Mesenchymal stem cell (in vitro differentiated cells and primary cell): ENCODE measurements around the gene PRLH.

Experiments
- DNase-seq: peaks from one replicate; pipeline ENCODE4 v3.0.0-alpha.2; 2013
- H2AFZ ChIP-seq: one replicate; pipeline ENCODE4 v1.6.1; 2013; ENCODE audit warnings: low read depth, mild to moderate bottlenecking, control low read depth, inconsistent platforms, low read length, moderate library complexity
- H2AK5ac ChIP-seq: 2 replicates; pipeline ENCODE4 v1.6.1; 2013; ENCODE audit warnings: low read length, moderate library complexity, mild to moderate bottlenecking, inconsistent platforms; ENCODE audit not compliant: severe bottlenecking
- H2BK120ac ChIP-seq: one replicate; pipeline ENCODE4 v1.6.1; 2013; ENCODE audit warnings: low read depth, mild to moderate bottlenecking, inconsistent platforms, low read length, moderate library complexity
- H2BK12ac ChIP-seq, 2 experiments: one replicate each; pipeline ENCODE4 v1.6.1; 2013; ENCODE audit warnings: inconsistent platforms in 2 of 2, low read length in 2 of 2, mild to moderate bottlenecking in 2 of 2, moderate library complexity in 2 of 2, control low read depth in 1 of 2
- H2BK15ac ChIP-seq: one replicate; pipeline ENCODE4 v1.6.1; 2013; ENCODE audit warnings: mild to moderate bottlenecking, low read depth, inconsistent platforms; ENCODE audit not compliant: poor library complexity, severe bottlenecking
- H2BK5ac ChIP-seq: 2 replicates; pipeline ENCODE4 v1.6.1; 2013; ENCODE audit warnings: low read depth, mild to moderate bottlenecking, low read length, control low read depth, inconsistent platforms; ENCODE audit not compliant: poor library complexity, severe bottlenecking
- H3K14ac ChIP-seq, 2 experiments: one replicate each; pipeline ENCODE4 v1.6.1; 2013; ENCODE audit warnings: inconsistent platforms in 2 of 2, low read length in 2 of 2, control low read depth in 1 of 2, mild to moderate bottlenecking in 1 of 2, moderate library complexity in 1 of 2
- H3K18ac ChIP-seq, 2 experiments: one replicate each; pipeline ENCODE4 v1.6.1; 2013; ENCODE audit warnings: inconsistent platforms in 2 of 2, low read length in 2 of 2, control low read depth in 1 of 2, low read depth in 1 of 2, mild to moderate bottlenecking in 1 of 2
- H3K23ac ChIP-seq, 2 experiments: one replicate each; pipeline ENCODE4 v1.6.1; 2013; ENCODE audit warnings: inconsistent platforms in 2 of 2, low read length in 2 of 2, mild to moderate bottlenecking in 2 of 2, moderate library complexity in 2 of 2, control low read depth in 1 of 2
- H3K27ac ChIP-seq: 2 replicates; pipeline ENCODE4 v1.5.1; 2013; ENCODE audit warnings: mild to moderate bottlenecking, moderate library complexity, low read length, control low read depth, inconsistent platforms; ENCODE audit not compliant: poor library complexity, severe bottlenecking
- H3K27me3 ChIP-seq, 2 experiments: 2 replicates each; pipeline versions ENCODE4 v1.6.1 to v1.7.0; 2013; ENCODE audit warnings: low read length in 2 of 2, mild to moderate bottlenecking in 2 of 2, moderate library complexity in 2 of 2, control low read depth in 1 of 2, inconsistent platforms in 1 of 2; ENCODE audit not compliant: control insufficient read depth in 1 of 2, insufficient read depth in 1 of 2
- H3K36me3 ChIP-seq, 2 experiments: 2 replicates each; pipeline versions ENCODE4 v1.6.1 to v1.7.0; 2013; ENCODE audit warnings: low read length in 2 of 2, control low read depth in 1 of 2, inconsistent platforms in 1 of 2, low read depth in 1 of 2, mild to moderate bottlenecking in 1 of 2; ENCODE audit not compliant: insufficient read depth in 2 of 2, control insufficient read depth in 1 of 2
- H3K4ac ChIP-seq, 2 experiments: one replicate each; pipeline ENCODE4 v1.6.1; 2013; ENCODE audit warnings: inconsistent platforms in 2 of 2, low read length in 2 of 2, mild to moderate bottlenecking in 2 of 2, moderate library complexity in 2 of 2, control low read depth in 1 of 2, low read depth in 1 of 2
- H3K4me1 ChIP-seq: 2 replicates; pipeline ENCODE4 v1.6.1; 2013; ENCODE audit warnings: low read depth, low read length, control low read depth; ENCODE audit not compliant: control insufficient read depth, insufficient read depth
- H3K4me2 ChIP-seq: 2 replicates; pipeline ENCODE4 v1.6.1; 2013; ENCODE audit warnings: low read length, mild to moderate bottlenecking, inconsistent platforms; ENCODE audit not compliant: poor library complexity, severe bottlenecking
- H3K4me3 ChIP-seq, 2 experiments: 2 replicates each; pipeline versions ENCODE4 v1.5.1 to v1.7.0; 2013; ENCODE audit warnings: low read length in 2 of 2, mild to moderate bottlenecking in 2 of 2, control low read depth in 1 of 2, low read depth in 1 of 2; ENCODE audit not compliant: insufficient read depth in 1 of 2
- H3K79me1 ChIP-seq: replicated peaks from 2 replicates; pipeline ENCODE4 v1.6.1; 2013; ENCODE audit warnings: mild to moderate bottlenecking, control low read depth, low read length, inconsistent platforms; ENCODE audit not compliant: poor library complexity, severe bottlenecking
- H3K9ac ChIP-seq: 2 replicates; pipeline ENCODE4 v1.7.0; 2013; ENCODE audit warnings: mild to moderate bottlenecking, low read length, moderate library complexity
- H3K9me3 ChIP-seq: 2 replicates; pipeline ENCODE4 v1.7.0; 2013; ENCODE audit warnings: mild to moderate bottlenecking, low read length; ENCODE audit not compliant: control insufficient read depth
- H4K8ac ChIP-seq: one replicate; pipeline ENCODE4 v1.6.1; 2013; ENCODE audit warnings: inconsistent platforms, mild to moderate bottlenecking, low read length, moderate library complexity
- H4K91ac ChIP-seq: one replicate; pipeline ENCODE4 v1.6.1; 2013; ENCODE audit warnings: mild to moderate bottlenecking, low read length, inconsistent platforms
- WGBS: methylation state at CpG from one replicate; pipeline ENCODE4 v1.1.7; 2013; ENCODE audit warnings: mixed read lengths; 5-methylcytosine and 5-hydroxymethylcytosine counted together

PRLH gene

GRCh38 chr2:237567276-237568029 is 1.1 kb downstream of the PRLH start:
- Histone ChIP-seq H4K8ac (no peak overlapping the region), H2BK12ac (no peak overlapping the region), H3K36me3 (no peaks in the 10 kb centered on the region), H3K14ac (no peak overlapping the region), H3K18ac (no peak overlapping the region), H3K4ac (no peak overlapping the region), H3K79me1 (no peaks in the 10 kb centered on the region), H2AK5ac (no peak overlapping the region), H4K91ac (no peak overlapping the region), H3K4me1 (peaks cover 3% of the 10 kb centered on the region), H3K23ac (no peak overlapping the region), H2BK120ac (no peak overlapping the region), H2BK15ac (no peak overlapping the region), H3K9me3 (no peaks in the 10 kb centered on the region), H3K9ac (no peak overlapping the region), H2AFZ (no peak overlapping the region), H2BK5ac (no peak overlapping the region), H3K4me3 (no peak overlapping the region), H3K4me2 (no peak overlapping the region), H3K27me3 (peaks cover 12 to 24% of the 10 kb centered on the region in 2 experiments), H3K27ac (no peak overlapping the region)
- DNase-seq: no peak
- 95% methylated on average over 16 of the region's 16 CpGs for WGBS

GRCh38 chr2:237568121-237568660 is 1.8 kb downstream of the PRLH start:
- Histone ChIP-seq H2BK120ac (no peak overlapping the region), H3K18ac (no peak overlapping the region), H2BK12ac (no peak overlapping the region), H3K4ac (no peak overlapping the region), H2AFZ (no peak overlapping the region), H2BK15ac (no peak overlapping the region), H3K9me3 (no peaks in the 10 kb centered on the region), H2AK5ac (no peak overlapping the region), H3K4me1 (peaks cover 7% of the 10 kb centered on the region), H3K27me3 (peaks cover 12 to 21% of the 10 kb centered on the region in 2 experiments), H3K4me3 (no peak overlapping the region), H3K27ac (no peak overlapping the region), H4K8ac (no peak overlapping the region), H3K9ac (no peak overlapping the region), H3K23ac (no peak overlapping the region), H3K36me3 (no peaks in the 10 kb centered on the region), H3K4me2 (no peak overlapping the region), H4K91ac (no peak overlapping the region), H3K79me1 (no peaks in the 10 kb centered on the region), H3K14ac (no peak overlapping the region), H2BK5ac (no peak overlapping the region)
- WGBS: 84% methylated on average over 9 of the region's 9 CpGs
- no peak for DNase-seq

- Histone ChIP-seq H3K9ac (no peak overlapping the region), H3K36me3 (no peaks in the 10 kb centered on the region), H3K27ac (no peak overlapping the region), H3K14ac (no peak overlapping the region), H3K4me2 (no peak overlapping the region), H2BK12ac (no peak overlapping the region), H2BK15ac (no peak overlapping the region), H2AFZ (no peak overlapping the region), H3K4me3 (no peak overlapping the region), H3K4me1 (peaks cover 7% of the 10 kb centered on the region), H3K23ac (no peak overlapping the region), H3K9me3 (no peaks in the 10 kb centered on the region), H2BK5ac (no peak overlapping the region), H3K4ac (no peak overlapping the region), H2AK5ac (no peak overlapping the region), H4K91ac (no peak overlapping the region), H3K27me3 (peaks cover 9 to 12% of the 10 kb centered on the region in 2 experiments), H3K79me1 (no peaks in the 10 kb centered on the region), H3K18ac (no peak overlapping the region), H4K8ac (no peak overlapping the region), H2BK120ac (no peak overlapping the region)
- no peak for DNase-seq
- WGBS: 96% methylated on average over 5 of the region's 5 CpGs
Observed at GRCh38 chr2:237569041-237569440, 2.7 kb downstream of the PRLH start.

GRCh38 chr2:237569896-237570295 is 3.5 kb downstream of the PRLH start:
- no peaks in the 10 kb centered on the region for H3K79me1 ChIP-seq
- H2AFZ ChIP-seq: no peak overlapping the region
- H3K14ac ChIP-seq: no peak overlapping the region
- no peak overlapping the region for H3K18ac ChIP-seq
- H3K36me3 ChIP-seq: no peaks in the 10 kb centered on the region
- 90% methylated on average over 3 of the region's 3 CpGs for WGBS
- peak overlapping the region in 1 of 2 experiments; percentile 6 for H2BK12ac ChIP-seq
- H3K4ac ChIP-seq: no peak overlapping the region
- no peak overlapping the region for H2BK5ac ChIP-seq
- no peak for DNase-seq
- peaks cover under 1 to 4% of the 10 kb centered on the region in 2 experiments for H3K27me3 ChIP-seq
- H4K8ac ChIP-seq: no peak overlapping the region
- H3K9me3 ChIP-seq: no peaks in the 10 kb centered on the region
- H3K27ac ChIP-seq: no peak overlapping the region
- H3K23ac ChIP-seq: no peak overlapping the region
- no peak overlapping the region for H2AK5ac ChIP-seq
- no peak overlapping the region for H3K4me3 ChIP-seq
- no peak overlapping the region for H2BK15ac ChIP-seq
- H3K4me2 ChIP-seq: no peak overlapping the region
- H4K91ac ChIP-seq: no peak overlapping the region
- H3K9ac ChIP-seq: no peak overlapping the region
- H3K4me1 ChIP-seq: peaks cover 7% of the 10 kb centered on the region
- no peak overlapping the region for H2BK120ac ChIP-seq
